ENCODE data around the gene GALNT7.

GALNT7 gene

DNA sequence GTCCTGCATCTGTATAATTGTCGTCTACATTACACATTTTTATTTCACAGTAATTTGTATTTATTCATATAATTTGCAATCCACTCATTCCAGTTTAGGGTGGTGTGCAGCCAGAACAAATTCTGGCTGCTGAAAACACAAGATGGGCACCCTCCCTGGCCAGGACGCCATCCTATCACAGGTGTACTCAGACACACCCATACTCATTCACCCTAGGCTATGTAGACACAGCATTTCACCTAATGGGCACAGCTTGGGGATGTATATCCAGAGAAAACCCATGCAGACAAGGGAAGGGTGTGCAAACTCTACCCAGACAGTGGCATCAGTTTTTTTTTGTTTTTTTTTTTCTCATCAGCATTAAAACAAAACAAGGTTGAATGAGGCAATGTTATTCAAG, 92.4 kb downstream of the GALNT7 start:
- DNase-seq (ENCODE audit: low read depth in 1 of 2, low spot score in 1 of 2) = no peak

DNA sequence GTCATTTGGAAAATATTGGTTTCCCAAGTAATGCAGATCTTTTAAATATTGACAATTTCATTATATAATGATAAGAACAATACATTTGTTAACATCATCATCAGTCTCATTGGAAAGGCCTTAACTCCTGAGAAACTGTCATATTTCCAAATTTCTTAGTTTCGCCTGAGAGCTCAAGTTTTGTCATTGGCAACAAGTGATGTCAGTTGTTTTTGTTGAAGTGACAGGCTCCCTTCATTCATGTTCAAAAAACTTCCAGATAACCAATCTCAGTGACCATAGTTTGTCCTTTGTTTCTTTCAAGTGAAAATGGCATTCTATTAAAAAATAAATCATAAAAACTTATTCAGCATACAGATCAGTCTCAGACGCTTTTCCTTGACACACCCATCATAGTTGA, 93.8 kb downstream of the GALNT7 start:
- no peak for DNase-seq (ENCODE audit: low read depth in 1 of 2, low spot score in 1 of 2)

DNA sequence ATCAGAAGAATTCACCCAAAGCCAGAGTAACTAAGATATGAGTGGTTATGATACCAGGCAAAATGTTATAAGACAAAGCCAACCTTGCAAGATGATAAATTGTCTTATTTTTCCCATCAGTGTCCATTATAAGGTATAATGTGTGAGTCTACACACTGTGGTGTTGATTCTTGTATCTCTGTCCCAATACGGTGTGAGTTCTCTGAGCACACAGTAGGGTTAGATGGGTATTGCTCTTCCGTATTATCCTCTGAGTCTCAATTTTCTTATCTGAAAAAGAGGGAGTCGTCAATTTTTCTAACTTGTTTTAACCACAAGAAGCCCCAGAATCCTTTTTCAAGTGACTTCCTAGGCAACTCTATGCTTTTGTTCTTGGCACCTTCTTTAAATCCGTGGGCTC, 95.6 kb downstream of the GALNT7 start:
- DNase-seq (ENCODE audit: low read depth in 1 of 2, low spot score in 1 of 2) = no peak

DNA sequence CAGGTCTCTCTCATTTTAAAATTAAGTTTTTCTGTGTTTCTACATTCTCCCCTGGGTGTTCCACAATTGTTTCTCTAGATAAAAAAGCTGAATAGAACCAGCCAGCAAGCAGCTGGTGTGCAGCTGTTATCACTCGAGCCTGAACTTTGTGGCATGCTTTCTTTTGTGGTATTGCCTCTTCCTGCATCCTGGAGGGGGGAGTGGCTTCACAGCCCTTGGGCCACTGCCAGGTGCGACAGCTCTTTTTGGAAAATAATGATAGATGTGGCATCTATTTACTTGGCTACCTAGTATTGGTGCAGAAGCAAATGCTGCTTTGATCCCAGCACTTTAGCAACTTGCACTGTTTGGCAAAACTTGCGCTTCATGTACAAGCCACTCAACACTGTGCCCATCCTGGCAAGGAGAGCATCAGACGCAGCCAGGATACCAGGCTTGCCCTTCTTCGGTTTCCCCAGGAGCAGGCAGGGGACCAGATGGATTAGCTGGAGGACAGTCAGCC, 96.1 kb downstream of the GALNT7 start:
- no peak for DNase-seq (ENCODE audit: low read depth in 1 of 2, low spot score in 1 of 2)

DNA sequence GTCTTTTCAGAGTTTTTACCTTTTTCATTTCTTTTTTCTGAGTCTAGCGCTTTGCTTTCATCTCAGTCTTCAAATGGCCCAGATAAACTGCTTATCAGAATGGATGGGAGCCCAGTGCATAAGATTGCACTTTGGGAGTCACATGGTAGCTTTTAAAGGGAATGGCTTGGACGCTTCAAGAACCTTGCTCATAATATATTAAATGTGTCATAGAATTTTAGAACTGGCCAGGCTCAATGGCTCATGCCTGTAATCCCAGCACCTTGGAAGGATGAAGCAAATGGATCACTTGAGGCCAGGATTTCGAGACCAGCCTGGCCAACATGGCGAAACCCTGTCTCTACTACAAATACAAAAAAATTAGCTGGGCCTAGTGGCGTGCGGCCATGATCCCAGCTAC, 97.1 kb downstream of the GALNT7 start:
- DNase-seq (ENCODE audit: low read depth in 1 of 2, low spot score in 1 of 2) = no peak

DNA sequence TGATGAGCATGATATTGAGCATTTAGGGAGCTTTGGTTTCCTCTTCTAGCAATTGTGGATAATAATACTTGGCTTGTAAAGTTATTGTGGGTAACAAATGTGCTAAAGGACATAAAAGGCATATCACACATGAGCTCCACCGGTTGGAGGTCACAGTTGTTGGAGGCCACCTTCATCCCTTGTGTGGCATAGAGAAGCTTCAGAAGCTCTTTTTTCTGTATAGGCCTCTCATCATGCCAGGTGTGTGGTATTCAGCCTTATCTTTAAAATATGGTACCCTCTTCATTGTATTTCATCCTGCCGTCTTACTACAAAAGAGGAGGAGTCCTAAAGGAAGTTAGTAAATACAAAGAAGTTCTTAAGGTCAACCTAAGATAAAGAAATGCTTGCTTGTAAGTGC, 99.1 kb downstream of the GALNT7 start:
- DNase-seq (ENCODE audit: low read depth in 1 of 2, low spot score in 1 of 2) = no peak

DNA sequence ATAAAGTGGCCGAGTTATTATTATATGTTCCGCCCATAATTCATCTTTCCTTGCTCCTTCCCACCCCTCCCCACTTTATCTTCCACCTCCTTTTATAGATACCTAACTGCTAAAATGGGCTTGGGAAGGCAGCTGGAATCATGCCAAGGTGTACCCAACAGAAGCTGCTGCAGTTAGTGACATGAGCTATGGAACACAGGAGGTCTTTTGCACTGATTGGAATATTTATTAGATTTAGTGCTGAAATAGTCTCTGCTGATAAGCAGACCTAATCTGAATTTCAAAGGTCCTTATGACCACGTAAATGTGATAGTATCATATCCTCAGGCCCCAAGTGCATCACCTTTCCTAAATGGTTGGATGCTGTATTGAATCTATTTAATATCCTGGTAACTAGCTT, 100.7 kb downstream of the GALNT7 start:
- DNase-seq (ENCODE audit: low read depth in 1 of 2, low spot score in 1 of 2) = no peak

DNA sequence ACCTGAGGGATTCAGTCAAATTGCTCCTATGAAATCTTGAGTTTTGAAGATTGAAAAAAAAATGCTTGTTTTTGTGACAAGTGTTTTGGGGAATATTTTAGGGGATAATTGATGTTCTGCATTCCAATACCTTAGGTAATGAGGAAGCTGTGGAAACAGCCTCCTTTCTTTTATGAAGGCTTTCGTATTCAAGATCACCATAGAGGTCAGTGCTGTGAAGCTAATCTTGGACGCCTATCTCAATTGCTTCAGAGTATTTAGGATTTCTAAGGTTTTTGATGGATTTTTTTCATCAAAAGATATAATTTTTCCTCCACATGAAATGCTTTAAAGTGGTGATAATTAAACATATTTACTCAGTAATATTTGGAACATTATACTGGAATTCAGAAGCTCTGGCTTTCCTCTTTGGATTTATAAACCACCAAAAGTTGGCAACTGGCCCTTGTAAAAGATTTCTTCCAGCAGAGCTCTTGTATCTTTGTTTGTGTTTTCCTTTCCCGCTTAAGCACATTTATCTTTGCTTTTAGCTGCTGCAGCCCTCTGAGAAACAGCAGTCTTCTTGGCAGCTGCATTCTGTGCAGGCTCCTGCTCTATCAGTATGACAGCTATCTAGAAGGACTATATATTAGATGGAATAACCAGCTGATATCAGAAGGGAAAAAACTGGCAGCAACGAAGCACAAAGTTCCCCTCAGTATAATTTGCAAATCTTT, 101.9 kb downstream of the GALNT7 start:
- no peak for DNase-seq (ENCODE audit: low read depth in 1 of 2, low spot score in 1 of 2)

DNA sequence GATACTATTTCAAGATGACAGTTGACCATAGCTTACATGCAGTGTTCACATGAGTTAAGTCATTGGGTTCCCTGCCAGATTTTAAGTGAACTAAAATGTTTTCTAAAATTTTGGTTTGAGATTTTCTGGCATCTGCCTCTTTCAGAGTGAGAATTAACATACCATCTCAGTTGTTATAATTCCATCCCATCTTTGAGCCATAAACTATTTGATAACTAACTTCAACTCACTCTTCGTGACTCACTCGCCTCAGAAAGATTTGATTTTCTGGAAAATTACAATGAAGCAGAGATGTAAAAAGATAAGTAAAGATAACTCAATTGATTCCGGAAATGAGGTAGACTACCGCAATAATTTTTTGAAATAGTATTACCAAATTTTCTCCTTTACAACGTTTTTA, 103.7 kb downstream of the GALNT7 start:
- DNase-seq (ENCODE audit: low read depth in 1 of 2, low spot score in 1 of 2) = no peak

DNA sequence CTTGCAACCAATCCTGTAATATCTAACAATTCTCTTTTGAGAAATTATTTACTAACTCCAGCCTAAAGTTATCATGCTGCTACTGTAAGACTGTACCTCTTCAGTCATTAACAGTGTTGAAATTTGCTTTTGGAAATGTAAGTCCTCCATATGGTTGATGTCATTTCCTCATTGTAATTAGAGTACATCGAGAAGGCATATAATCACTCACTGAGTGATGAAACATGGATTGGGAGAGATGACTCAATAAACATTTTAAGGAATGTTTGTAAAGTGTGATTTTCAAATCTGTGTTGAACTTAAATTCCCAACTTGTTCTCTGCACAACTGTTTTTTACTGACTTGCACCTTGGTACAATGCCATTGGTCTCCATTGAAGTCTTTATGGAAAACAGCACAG, 104.4 kb downstream of the GALNT7 start:
- DNase-seq (ENCODE audit: low read depth in 1 of 2, low spot score in 1 of 2) = no peak

DNA sequence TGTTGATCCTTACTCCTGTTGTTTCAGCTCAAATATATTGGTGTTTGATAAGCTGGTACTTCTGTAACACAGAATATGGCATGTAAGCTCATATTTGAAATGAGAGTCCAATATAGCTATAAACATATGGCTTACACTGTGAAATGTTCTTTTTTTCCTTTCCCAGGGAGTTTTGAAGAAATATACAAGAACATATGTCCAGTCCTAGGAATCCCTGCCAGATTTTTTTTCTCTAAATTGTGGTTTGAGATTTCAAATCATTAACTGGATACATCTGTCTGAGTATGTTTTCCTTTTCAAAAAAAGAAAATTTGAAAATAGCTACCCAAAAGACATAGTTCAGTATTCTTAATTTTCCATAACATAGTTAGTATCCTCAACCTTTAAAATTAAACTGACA, 105.3 kb downstream of the GALNT7 start:
- DNase-seq (ENCODE audit: low read depth in 1 of 2, low spot score in 1 of 2) = no peak

DNA sequence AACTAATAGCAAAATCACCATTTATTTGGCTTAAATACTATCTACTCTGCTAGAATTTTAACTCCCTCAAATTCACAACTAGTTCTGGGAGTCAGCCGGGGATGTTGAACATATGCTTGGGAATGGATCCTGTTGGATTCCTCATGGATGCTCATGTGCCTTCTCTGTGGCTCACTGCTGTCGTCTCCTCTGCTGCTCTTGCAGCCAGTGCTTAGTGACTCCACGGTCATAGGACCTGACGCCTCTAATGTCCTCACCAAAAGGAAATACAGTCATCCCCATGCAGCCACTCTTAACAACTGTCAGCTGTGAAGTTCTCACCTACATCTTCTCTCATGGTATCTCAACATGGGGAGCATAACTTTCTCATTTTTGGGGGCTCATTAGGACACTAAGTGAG, 106.1 kb downstream of the GALNT7 start:
- no peak for DNase-seq (ENCODE audit: low read depth in 1 of 2, low spot score in 1 of 2)

DNA sequence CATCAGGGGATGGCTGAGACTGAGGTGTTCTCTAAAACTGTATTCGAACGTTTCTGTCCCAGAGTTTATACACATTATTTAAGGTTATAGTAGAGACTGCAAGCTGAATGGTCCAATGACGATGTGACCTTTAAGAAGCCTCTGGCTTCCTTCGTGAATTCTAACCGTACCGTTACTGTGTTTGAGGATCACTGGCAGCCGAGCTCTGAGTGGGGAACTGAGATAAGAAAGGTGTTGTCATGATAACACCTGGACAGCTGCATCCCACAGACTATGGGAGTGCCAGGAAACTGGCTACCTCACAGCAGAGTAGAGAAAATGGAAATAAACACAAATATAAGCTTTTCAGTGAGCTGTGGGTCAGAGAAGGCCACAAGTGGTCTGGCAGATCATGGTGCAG, 106.5 kb downstream of the GALNT7 start:
- no peak for DNase-seq (ENCODE audit: low read depth in 1 of 2, low spot score in 1 of 2)

DNA sequence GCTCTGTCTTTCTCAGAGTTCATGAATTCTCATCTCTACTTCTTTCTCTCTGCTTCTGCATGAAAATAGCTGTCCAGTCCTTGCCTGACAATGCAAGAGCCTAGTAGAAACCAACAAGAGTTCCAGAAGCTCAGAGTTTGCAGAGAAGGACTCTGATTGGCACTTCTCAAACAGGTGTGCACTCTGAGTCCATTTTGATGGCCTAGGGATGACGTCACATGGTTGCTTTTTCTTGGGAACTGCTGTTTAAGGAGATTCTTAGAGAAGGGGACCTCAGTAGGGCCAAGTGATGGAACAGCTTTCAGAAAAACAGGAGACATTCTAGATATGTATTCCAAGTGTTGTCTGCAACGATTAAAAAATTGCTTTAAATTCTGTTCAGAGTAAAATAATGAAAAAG, 108.7 kb downstream of the GALNT7 start:
- DNase-seq (ENCODE audit: low read depth in 1 of 2, low spot score in 1 of 2) = no peak

DNA sequence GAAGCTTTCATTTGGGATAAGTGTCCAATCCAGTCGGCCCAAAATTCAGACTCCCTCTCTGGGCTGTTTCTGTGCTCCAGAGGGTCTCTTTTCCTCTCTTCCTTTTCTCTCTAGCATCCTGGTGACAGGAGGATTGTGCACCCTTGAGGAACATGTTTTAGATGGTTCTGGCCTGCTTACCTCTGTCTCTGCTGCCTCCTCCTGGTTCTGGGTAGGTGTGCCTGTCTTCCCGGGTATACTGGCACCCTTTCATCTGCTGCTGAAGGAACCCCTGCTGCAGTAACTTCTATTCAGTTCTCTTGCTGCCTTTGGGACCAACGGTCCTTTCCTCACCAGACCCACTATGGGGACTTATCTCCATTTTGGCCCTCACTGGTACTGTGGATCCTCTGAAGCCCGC, 112.4 kb downstream of the GALNT7 start:
- DNase-seq (ENCODE audit: low read depth in 1 of 2, low spot score in 1 of 2) = no peak

DNA sequence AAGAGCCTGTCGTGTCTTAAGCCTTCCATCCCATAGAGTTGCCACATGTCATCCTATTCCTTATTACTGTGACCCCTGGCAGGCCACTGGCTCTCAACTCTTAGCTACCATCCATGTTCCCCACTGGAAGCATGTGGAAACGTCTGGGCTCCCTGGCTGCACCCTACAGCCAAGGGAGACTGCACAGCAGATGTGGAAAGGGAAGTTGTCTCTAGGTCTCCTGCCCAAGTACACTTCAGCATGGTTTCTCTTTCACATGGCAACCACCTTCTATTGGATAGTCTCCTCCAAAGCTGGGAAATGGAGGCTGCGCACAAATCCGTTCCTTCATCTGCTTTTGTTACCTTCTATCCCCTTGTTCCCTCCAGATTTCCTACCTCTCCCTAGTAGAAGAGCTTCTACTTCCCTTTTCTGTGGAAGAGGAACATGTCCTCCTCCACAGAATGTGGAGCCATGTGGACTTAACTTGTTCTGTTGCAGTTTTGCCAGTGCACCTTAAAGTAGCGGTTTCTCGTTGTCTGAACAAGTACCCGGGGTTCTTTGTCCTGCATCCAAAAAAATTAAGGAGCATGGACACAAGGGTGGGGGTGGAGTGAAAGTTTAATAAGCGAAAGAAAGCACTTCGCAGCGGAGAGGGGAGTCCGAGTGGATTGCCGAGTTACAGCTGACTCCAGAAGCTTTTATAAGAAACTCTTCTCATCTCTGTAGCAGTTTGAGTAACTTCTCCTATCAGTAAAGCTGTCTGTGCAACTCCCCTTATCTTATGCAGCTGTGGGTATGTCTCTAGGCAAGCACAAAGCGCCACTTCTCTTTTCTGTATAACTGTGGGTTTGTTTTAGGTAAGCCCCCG, 113.0 kb downstream of the GALNT7 start:
- DNase-seq (ENCODE audit: low read depth in 1 of 2, low spot score in 1 of 2) = no peak

DNA sequence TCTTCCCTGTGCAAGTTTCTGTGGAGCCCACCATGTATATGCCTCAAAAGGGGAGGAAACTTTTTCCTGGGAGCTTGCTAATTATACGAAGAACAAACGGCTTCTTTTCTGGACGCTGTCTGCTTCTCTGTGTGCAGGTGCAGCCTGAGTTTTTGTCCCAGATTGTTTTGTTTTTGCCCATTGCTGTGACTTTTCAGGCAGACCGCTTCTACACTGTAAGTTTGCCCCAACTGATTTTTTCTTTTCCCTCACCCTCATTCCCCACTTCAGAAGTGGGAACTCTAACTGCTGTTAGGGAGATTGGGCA, 113.6 kb downstream of the GALNT7 start:
- DNase-seq (ENCODE audit: low read depth in 1 of 2, low spot score in 1 of 2) = no peak

DNA sequence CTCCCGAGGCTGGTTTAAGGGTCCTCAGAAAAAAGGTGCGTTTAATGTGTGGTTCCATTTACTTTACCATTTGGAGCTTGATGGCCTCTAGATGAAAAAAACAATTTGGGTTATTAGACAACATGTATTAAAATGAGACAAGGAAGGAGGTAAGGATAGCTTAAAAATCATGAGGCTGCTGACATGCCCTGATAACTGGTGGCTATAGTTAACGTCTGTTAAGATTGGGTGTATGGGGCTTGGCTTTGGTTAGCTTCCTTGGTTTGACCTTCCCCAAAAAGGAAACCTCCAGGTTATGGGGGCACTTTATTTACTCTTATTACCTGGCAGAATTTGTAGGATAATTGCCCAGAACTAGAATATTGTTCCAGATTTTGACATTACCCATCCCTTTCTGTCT, 114.0 kb downstream of the GALNT7 start:
- no peak for DNase-seq (ENCODE audit: low read depth in 1 of 2, low spot score in 1 of 2)

DNA sequence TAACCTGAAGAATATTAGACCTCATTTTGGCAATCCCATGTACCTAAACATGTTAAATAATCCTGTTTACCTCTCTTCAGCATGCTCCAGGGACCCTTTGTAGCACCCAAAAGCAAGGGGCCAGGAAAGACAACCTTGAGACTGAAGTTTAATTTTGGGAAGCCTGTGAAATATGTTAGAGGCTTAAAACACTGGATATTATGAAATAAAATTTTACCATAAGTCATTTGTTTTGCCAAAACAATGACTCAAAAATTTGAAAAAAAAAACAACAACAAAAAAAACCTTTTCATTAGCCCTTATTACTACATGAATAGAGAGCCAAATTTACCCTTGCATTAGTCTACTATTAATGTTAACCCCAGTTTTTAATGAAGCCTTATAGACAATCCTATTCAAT, 115.9 kb downstream of the GALNT7 start:
- no peak for DNase-seq (ENCODE audit: low read depth in 1 of 2, low spot score in 1 of 2)

DNA sequence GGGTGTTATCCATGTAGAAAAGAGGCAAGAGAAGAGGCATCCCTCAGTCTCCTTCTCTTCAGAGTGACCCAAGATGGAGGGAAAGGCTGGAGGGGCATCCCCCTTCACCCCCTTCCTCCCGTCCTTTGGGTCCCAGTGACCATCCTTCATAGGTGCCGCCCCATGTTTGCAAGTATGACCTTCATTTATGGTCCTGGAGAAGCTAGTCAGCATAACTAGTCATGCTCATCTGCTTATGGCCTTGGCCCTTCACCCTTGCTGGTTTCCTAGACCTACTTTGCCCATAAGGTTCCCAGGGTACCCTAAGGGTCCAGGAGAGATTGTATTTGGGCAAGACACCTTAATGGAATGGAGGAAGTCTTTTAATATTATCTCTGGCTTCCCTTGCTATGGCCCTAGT, 118.9 kb downstream of the GALNT7 start:
- DNase-seq (ENCODE audit: low read depth in 1 of 2, low spot score in 1 of 2) = no peak

DNA sequence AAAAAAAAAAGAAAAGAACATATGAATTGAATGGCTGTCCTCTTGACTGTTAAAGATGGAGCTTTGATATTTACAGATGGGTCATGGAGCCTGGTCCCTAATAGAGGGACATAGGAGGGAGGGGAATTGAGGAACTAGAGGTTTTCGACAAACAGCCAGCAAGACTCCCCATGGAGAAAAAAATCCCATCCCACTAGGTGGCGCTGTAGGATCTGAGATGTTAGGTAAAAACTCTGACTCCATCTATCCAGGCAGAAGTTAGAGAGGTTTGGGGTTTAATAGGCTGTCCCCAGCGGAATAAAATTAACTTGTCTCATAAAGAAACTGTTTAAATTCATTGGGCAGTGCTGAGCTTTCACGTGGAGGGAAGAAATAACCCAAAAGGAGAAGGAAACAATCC, 119.7 kb downstream of the GALNT7 start:
- DNase-seq (ENCODE audit: low read depth in 1 of 2, low spot score in 1 of 2) = peak; percentile 30 to 41

DNA sequence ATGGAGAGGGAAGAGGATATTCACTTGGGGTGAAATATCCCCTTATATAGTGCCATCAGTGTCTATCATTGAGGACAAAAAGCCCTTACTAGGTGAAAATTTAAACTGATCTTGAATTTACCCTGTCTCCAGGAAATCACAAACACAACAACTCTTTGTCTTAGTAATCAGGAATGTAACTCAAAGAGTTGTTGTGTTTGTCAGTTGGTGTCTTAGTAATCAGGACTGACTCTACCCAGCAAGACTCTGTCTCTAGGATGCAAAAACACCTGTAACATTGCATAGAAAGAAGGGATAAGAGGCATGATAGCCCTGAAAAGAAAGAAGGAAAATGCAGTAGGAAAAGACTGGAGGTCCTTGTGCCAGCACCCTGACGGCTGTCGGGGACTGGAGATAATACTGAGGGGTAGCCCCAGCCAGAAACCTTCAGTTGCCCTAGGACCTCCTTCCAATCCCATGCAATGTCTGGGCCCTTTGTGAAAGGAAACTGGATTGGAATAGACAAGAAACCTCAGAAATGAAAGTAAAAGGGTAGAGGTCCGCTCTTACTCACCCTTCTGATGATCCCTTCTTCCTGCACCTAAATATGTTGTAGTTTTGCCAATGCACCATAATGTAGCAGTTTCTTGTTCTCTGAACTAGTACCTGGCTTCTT, 120.2 kb downstream of the GALNT7 start:
- no peak for DNase-seq (ENCODE audit: low read depth in 1 of 2, low spot score in 1 of 2)

Data from activated T-helper 1 cell treated with anti-CD3 and anti-CD28 coated beads, Interleukin-2, amount 50 U/mL, for 16 hours (primary cell).